ENCODE results near the gene ZNRF4.
"Not testable (repeated sequence)": the region's sequence is repeated elsewhere in the genome, so short reads cannot be mapped to it uniquely, and the experiment has no call there.

ZNRF4 gene

GRCh38 chr19:5436948-5437306 lies 18.3 kb upstream of the ZNRF4 start:
- no peak for DNase-seq (ENCODE audit: low read depth, low spot score)
- Histone ChIP-seq H3K27ac (no peak overlapping the region), H3K4me3 (peak overlapping the region; percentile 75), H3K9ac (ENCODE audit: insufficient read length) (peak overlapping the region; percentile 24), H3K36me3 (ENCODE audit: insufficient read depth, low read length) (no peaks in the 10 kb centered on the region), H3K9me3 (ENCODE audit: low read depth, low read length) (no peaks in the 10 kb centered on the region)
- TF ChIP-seq EZH2 (IDR thresholded peaks at IDR 0.05) (no peak), FOXP2 (optimal IDR thresholded peaks at IDR 0.05; ENCODE audit: control extremely low read depth, extremely low read length, insufficient read depth) (no peak), POLR2AphosphoS5 (IDR thresholded peaks at IDR 0.05; ENCODE audit: borderline replicate concordance, low read depth, low read length) (no peak)

GRCh38 chr19:5438756-5439155 lies 16.5 kb upstream of the ZNRF4 start:
- H3K9ac ChIP-seq (ENCODE audit: insufficient read length); H3K4me3 ChIP-seq; DNase-seq (ENCODE audit: low read depth, low spot score); H3K9me3 ChIP-seq (ENCODE audit: low read depth, low read length); H3K27ac ChIP-seq; H3K36me3 ChIP-seq (ENCODE audit: insufficient read depth, low read length): not testable (repeated sequence)

GRCh38 chr19:5439452-5439851 lies 15.8 kb upstream of the ZNRF4 start:
- Histone ChIP-seq H3K4me3 (no peak overlapping the region), H3K36me3 (ENCODE audit: insufficient read depth, low read length) (no peaks in the 10 kb centered on the region), H3K9me3 (ENCODE audit: low read depth, low read length) (no peaks in the 10 kb centered on the region), H3K27ac (no peak overlapping the region), H3K9ac (ENCODE audit: insufficient read length) (no peak overlapping the region)
- DNase-seq (ENCODE audit: low read depth, low spot score), result no peak
- TF ChIP-seq POLR2AphosphoS5 (IDR thresholded peaks at IDR 0.05; ENCODE audit: borderline replicate concordance, low read depth, low read length) (no peak), FOXP2 (optimal IDR thresholded peaks at IDR 0.05; ENCODE audit: control extremely low read depth, extremely low read length, insufficient read depth) (no peak), EZH2 (IDR thresholded peaks at IDR 0.05) (no peak)

GRCh38 chr19:5440299-5440698 lies 14.9 kb upstream of the ZNRF4 start:
- Histone ChIP-seq H3K27ac (no peak overlapping the region), H3K9me3 (ENCODE audit: low read depth, low read length) (no peaks in the 10 kb centered on the region), H3K4me3 (no peak overlapping the region), H3K9ac (ENCODE audit: insufficient read length) (no peak overlapping the region), H3K36me3 (ENCODE audit: insufficient read depth, low read length) (no peaks in the 10 kb centered on the region)
- DNase-seq (ENCODE audit: low read depth, low spot score), result no peak
- TF ChIP-seq FOXP2 (optimal IDR thresholded peaks at IDR 0.05; ENCODE audit: control extremely low read depth, extremely low read length, insufficient read depth) (no peak), EZH2 (IDR thresholded peaks at IDR 0.05) (no peak), POLR2AphosphoS5 (IDR thresholded peaks at IDR 0.05; ENCODE audit: borderline replicate concordance, low read depth, low read length) (no peak)

GRCh38 chr19:5443723-5444122 lies 11.5 kb upstream of the ZNRF4 start:
- no peaks in the 10 kb centered on the region for H3K36me3 ChIP-seq (ENCODE audit: insufficient read depth, low read length)
- no peak overlapping the region for H3K4me3 ChIP-seq
- no peak for DNase-seq (ENCODE audit: low read depth, low spot score)
- no peaks in the 10 kb centered on the region for H3K9me3 ChIP-seq (ENCODE audit: low read depth, low read length)
- TF ChIP-seq POLR2AphosphoS5 (IDR thresholded peaks at IDR 0.05; ENCODE audit: borderline replicate concordance, low read depth, low read length), result no peak
- no peak for TF ChIP-seq EZH2 (IDR thresholded peaks at IDR 0.05)
- no peak for TF ChIP-seq FOXP2 (optimal IDR thresholded peaks at IDR 0.05; ENCODE audit: control extremely low read depth, extremely low read length, insufficient read depth)
- no peak overlapping the region for H3K27ac ChIP-seq
- H3K9ac ChIP-seq (ENCODE audit: insufficient read length), result no peak overlapping the region

GRCh38 chr19:5444431-5444830 lies 10.8 kb upstream of the ZNRF4 start:
- Histone ChIP-seq H3K9me3 (ENCODE audit: low read depth, low read length) (no peaks in the 10 kb centered on the region), H3K4me3 (no peak overlapping the region), H3K27ac (no peak overlapping the region), H3K9ac (ENCODE audit: insufficient read length) (no peak overlapping the region), H3K36me3 (ENCODE audit: insufficient read depth, low read length) (no peaks in the 10 kb centered on the region)
- no peak for TF ChIP-seq POLR2AphosphoS5 (IDR thresholded peaks at IDR 0.05; ENCODE audit: borderline replicate concordance, low read depth, low read length)
- no peak for TF ChIP-seq EZH2 (IDR thresholded peaks at IDR 0.05)
- no peak for TF ChIP-seq FOXP2 (optimal IDR thresholded peaks at IDR 0.05; ENCODE audit: control extremely low read depth, extremely low read length, insufficient read depth)
- DNase-seq (ENCODE audit: low read depth, low spot score), result no peak

GRCh38 chr19:5445071-5445470 lies 10.1 kb upstream of the ZNRF4 start:
- Histone ChIP-seq H3K9ac (ENCODE audit: insufficient read length) (no peak overlapping the region), H3K27ac (no peak overlapping the region), H3K4me3 (no peak overlapping the region), H3K9me3 (ENCODE audit: low read depth, low read length) (no peaks in the 10 kb centered on the region), H3K36me3 (ENCODE audit: insufficient read depth, low read length) (no peaks in the 10 kb centered on the region)
- DNase-seq (ENCODE audit: low read depth, low spot score), result no peak
- no peak for TF ChIP-seq FOXP2 (optimal IDR thresholded peaks at IDR 0.05; ENCODE audit: control extremely low read depth, extremely low read length, insufficient read depth)
- no peak for TF ChIP-seq POLR2AphosphoS5 (IDR thresholded peaks at IDR 0.05; ENCODE audit: borderline replicate concordance, low read depth, low read length)
- TF ChIP-seq EZH2 (IDR thresholded peaks at IDR 0.05), result no peak

GRCh38 chr19:5445561-5446055 lies 9.6 kb upstream of the ZNRF4 start:
- no peak overlapping the region for H3K27ac ChIP-seq
- no peaks in the 10 kb centered on the region for H3K9me3 ChIP-seq (ENCODE audit: low read depth, low read length)
- H3K4me3 ChIP-seq, result no peak overlapping the region
- DNase-seq (ENCODE audit: low read depth, low spot score), result no peak
- no peak overlapping the region for H3K9ac ChIP-seq (ENCODE audit: insufficient read length)
- TF ChIP-seq FOXP2 (optimal IDR thresholded peaks at IDR 0.05; ENCODE audit: control extremely low read depth, extremely low read length, insufficient read depth) (no peak), EZH2 (IDR thresholded peaks at IDR 0.05) (no peak), POLR2AphosphoS5 (IDR thresholded peaks at IDR 0.05; ENCODE audit: borderline replicate concordance, low read depth, low read length) (no peak)
- no peaks in the 10 kb centered on the region for H3K36me3 ChIP-seq (ENCODE audit: insufficient read depth, low read length)

- no peak for DNase-seq (ENCODE audit: low read depth, low spot score)
- Histone ChIP-seq H3K4me3 (no peak overlapping the region), H3K9ac (ENCODE audit: insufficient read length) (no peak overlapping the region), H3K36me3 (ENCODE audit: insufficient read depth, low read length) (no peaks in the 10 kb centered on the region), H3K9me3 (ENCODE audit: low read depth, low read length) (no peaks in the 10 kb centered on the region), H3K27ac (no peak overlapping the region)
- no peak for TF ChIP-seq POLR2AphosphoS5 (IDR thresholded peaks at IDR 0.05; ENCODE audit: borderline replicate concordance, low read depth, low read length)
- no peak for TF ChIP-seq FOXP2 (optimal IDR thresholded peaks at IDR 0.05; ENCODE audit: control extremely low read depth, extremely low read length, insufficient read depth)
- no peak for TF ChIP-seq EZH2 (IDR thresholded peaks at IDR 0.05)
Measured at GRCh38 chr19:5447700-5448311, 7.4 kb upstream of the ZNRF4 start.
